GM12892 (cell line): ENCODE results near the gene LHFPL3.

Source experiments
- POLR2A ChIP-seq: IDR thresholded peaks from 2 replicates; pipeline ENCODE4 v1.6.1; 2011; ENCODE audit warnings: low read depth, low read length, control low read depth
- POLR2AphosphoS5 ChIP-seq: IDR thresholded peaks from 2 replicates; pipeline ENCODE4 v1.6.1; 2011; ENCODE audit warnings: low read depth, low read length, control low read depth

DNA sequence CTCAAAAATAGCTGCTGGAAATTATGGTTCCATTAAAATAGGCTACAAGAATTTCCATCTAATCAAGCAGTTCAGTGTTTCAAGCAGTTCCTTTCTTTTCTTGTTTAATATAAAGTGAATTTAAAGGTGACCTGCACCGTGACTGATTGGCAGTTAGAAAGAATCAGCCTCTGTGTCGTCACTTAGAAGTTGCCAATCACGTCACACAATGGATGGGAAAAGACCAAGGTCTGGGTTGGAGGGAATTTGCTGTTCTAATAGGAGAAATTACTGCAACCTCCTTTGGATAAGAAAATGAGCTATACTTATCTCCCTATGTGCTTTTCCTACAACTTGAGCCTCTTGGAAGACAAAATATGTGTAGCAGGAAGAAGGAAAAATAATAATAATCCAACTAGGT lies 466.2 kb downstream of the LHFPL3 start:
- TF ChIP-seq POLR2A (no peak), POLR2AphosphoS5 (no peak)
